Pancreas (tissue), 10 donors: Measurements from ENCODE around the gene ODC1. TPM values are rescaled to one million over a fixed set of nuclear protein-coding genes. Genes with fewer than 3 reads are reported as not detected.
A peak's percentile ranks its signal among the peaks of the same experiment; 100 is the strongest.

Experiments
- ATAC-seq, 4 donors: fragments of 200-7000 bp; cut with Tn5 transposase; one replicate each; pipeline versions ENCODE4 v1.8.0 to v1.9.1; 2020; ENCODE audit warnings: mild to moderate bottlenecking in 4 of 4, moderate library complexity in 4 of 4
- DNase-seq, 6 donors: peaks; one replicate each; pipeline ENCODE4 v3.0.0-alpha.2; 2020
- FAIRE-seq: peaks from 2 replicates; lab custom pipeline; 2012; peaks lifted over from hg19 to GRCh38; lab: Jason Lieb, UNC
- H3K27ac ChIP-seq, 4 donors: fragments of 200-600 bp; sonication (generic); 1 replicate in 3 of 4; 2 replicates in 1 of 4; pipeline versions ENCODE4 v1.5.0 to v1.8.0; 2020
- H3K27me3 ChIP-seq, 4 donors: fragments of 200-600 bp; one replicate each; pipeline ENCODE4 v1.8.0; 2021
- H3K36me3 ChIP-seq, 3 donors: fragments of 200-600 bp; sonication (generic) in 1 of 3; one replicate each; pipeline versions ENCODE4 v1.5.0 to v1.8.0; 2020 to 2021
- H3K4me1 ChIP-seq, 3 donors: fragments of 200-600 bp; one replicate each; pipeline ENCODE4 v1.8.0; 2021
- H3K4me3 ChIP-seq, 4 donors: fragments of 200-600 bp; sonication (generic) in 2 of 4; one replicate each; pipeline versions ENCODE4 v1.5.0 to v1.8.0; 2020 to 2021
- H3K9me3 ChIP-seq, 4 donors: fragments of 200-600 bp; one replicate each; pipeline ENCODE4 v1.8.0; 2021
- WGBS, 2 donors: extraction: QIAGEN DNeasy Blood & Tissue Kit; methylation state at CpG; one replicate each; pipeline ENCODE4 v1.1.7; 2013; 5-methylcytosine and 5-hydroxymethylcytosine counted together
- intact Hi-C, 3 donors: fragments of 100-400 bp; cut with DNase I; formaldehyde crosslinking; loops; one replicate each; pipeline versions ENCODE4 v1.11.1 to v1.14.2; 2022
- polyA plus RNA-seq, 2 donors: library from polyadenylated mRNA; stranded (reverse); fragments of 200-250 nt; gene quantifications; one replicate each; pipeline ENCODE4 v1.2.3, GENCODE V29; 2013
- total RNA-seq, 6 donors: library from RNA; stranded (reverse); fragmentation: NEBNext Ultra II Directional in 4 of 6; extraction: Animal tissue kit (Norgen Biotek cat#: 25700) in 4 of 6; gene quantifications; one replicate each; pipeline versions ENCODE4 v1.2.1 to v1.2.4, GENCODE V29; 2021 to 2023
- TF ChIP-seq, protein P1 (sequence below), 4 donors: fragments of 200-600 bp; sonication (generic) in 3 of 4; IDR thresholded peaks; one replicate each; pipeline versions ENCODE4 v1.5.0 to v1.8.0; 2021; ENCODE audit warnings: antibody characterized with exemption in 4 of 4
- donor health status: healthy with polysubstance abuse.
- donor health status: DM: no; HTN: no; CAD: no; lungs with moderate emphysema.
- donor health status: DM: no; HTN: no; CAD: no.
- donor health status: control.
- donor health status: control.
- donor health status: Bipolar disorder and iron deficiency.
- donor health status: DM: yes; HTN: yes; CAD: no.
- donor health status: DM: no; HTN: no; CAD: no.
- donor health status: DM: no; HTN: no; CAD: no.
- donor health status: DM: yes; HTN: yes; CAD: no.

Gene ODC1
- total and polyA plus RNA-seq, 8 donors, result 9.3 to 52.2 (median 28.5) TPM

GRCh38 chr2:10400002-10400401 is 48.1 kb downstream of the ODC1 start:
- Histone ChIP-seq H3K9me3 (no peaks in the 10 kb centered on the region), H3K4me3 (no peak overlapping the region), H3K27ac (no peak overlapping the region), H3K36me3 (no peaks in the 10 kb centered on the region), H3K27me3 (no peaks in the 10 kb centered on the region), H3K4me1 (peaks cover 3 to 6% (median 3%) of the 10 kb centered on the region in 3 donors)
- intact Hi-C loops, result loop anchor here in 1 of 3 donors (10.0 kb wide), 1 partner anchor 125 kb away; no protein-coding TSS in a partner anchor
- TF ChIP-seq, protein P1, sequence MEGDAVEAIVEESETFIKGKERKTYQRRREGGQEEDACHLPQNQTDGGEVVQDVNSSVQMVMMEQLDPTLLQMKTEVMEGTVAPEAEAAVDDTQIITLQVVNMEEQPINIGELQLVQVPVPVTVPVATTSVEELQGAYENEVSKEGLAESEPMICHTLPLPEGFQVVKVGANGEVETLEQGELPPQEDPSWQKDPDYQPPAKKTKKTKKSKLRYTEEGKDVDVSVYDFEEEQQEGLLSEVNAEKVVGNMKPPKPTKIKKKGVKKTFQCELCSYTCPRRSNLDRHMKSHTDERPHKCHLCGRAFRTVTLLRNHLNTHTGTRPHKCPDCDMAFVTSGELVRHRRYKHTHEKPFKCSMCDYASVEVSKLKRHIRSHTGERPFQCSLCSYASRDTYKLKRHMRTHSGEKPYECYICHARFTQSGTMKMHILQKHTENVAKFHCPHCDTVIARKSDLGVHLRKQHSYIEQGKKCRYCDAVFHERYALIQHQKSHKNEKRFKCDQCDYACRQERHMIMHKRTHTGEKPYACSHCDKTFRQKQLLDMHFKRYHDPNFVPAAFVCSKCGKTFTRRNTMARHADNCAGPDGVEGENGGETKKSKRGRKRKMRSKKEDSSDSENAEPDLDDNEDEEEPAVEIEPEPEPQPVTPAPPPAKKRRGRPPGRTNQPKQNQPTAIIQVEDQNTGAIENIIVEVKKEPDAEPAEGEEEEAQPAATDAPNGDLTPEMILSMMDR (IDR thresholded peaks at IDR 0.05), result no peak
- ATAC-seq (no peak), FAIRE-seq (no peak), DNase-seq (peak in 1 of 6 donors; percentile 75)
- WGBS, 2 donors, result 90 to 91% methylated on average over 14 of the region's 14 CpGs

DNA sequence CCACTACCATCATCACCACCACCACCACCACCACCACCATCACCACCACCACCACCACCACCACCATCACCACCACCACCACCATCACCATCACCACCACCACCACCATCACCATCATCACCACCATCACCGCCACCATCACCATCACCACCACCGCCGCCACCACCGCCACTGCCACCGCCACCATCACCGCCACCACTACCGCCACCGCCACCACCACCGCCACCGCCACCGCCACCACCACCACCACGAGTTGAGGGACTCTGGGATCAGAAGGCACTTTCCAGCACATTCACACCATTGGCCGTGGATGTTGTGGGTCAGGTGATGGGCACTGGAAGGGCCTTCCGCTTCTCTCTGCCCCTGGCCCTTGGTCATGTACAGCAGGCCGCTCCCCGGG is 48.8 kb downstream of the ODC1 start:
- H3K4me3 ChIP-seq, result no peak overlapping the region
- ATAC-seq (no peak), FAIRE-seq (no peak), DNase-seq (no peak)
- H3K27me3 ChIP-seq, result no peaks in the 10 kb centered on the region
- TF ChIP-seq, protein P1 (IDR thresholded peaks at IDR 0.05), result no peak
- H3K36me3 ChIP-seq, result no peaks in the 10 kb centered on the region
- no peak overlapping the region for H3K27ac ChIP-seq
- H3K4me1 ChIP-seq, result peaks cover 0 to 3% (median 0%) of the 10 kb centered on the region in 3 donors
- WGBS, 2 donors, result 81 to 98% methylated on average over 7 to 15 of the region's 16 CpGs
- intact Hi-C loops, result no loop called here
- no peaks in the 10 kb centered on the region for H3K9me3 ChIP-seq

DNA sequence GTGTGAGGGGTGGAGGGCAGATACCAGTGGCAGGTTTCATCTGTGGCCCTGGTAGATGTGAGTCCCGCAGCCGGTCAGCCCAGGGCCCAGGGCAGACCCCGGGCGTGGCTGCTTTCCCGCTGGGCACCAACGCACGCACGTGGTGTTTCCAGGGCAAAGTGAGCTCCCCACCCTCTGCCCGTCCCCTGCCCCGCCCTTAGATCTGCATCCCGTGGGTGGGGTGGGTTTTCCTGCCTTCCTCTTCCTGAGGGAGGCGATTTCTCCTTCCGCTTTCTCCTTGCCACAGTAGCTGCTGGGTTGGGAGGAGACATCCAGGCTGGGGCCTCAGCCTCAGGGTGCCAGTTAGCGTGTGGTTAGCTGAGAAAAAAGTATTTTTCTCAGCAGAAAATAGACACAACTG is 49.6 kb downstream of the ODC1 start:
- TF ChIP-seq, protein P1 (IDR thresholded peaks at IDR 0.05), result no peak
- intact Hi-C loops, result no loop called here
- Histone ChIP-seq H3K4me1 (peaks cover 0 to 3% (median 0%) of the 10 kb centered on the region in 3 donors), H3K27ac (no peak overlapping the region), H3K27me3 (no peaks in the 10 kb centered on the region), H3K36me3 (no peaks in the 10 kb centered on the region), H3K9me3 (no peaks in the 10 kb centered on the region), H3K4me3 (no peak overlapping the region)
- peak in 1 of 6 donors; percentile 65 for DNase-seq
- WGBS, 2 donors, result 90 to 94% methylated on average over 14 of the region's 14 CpGs
- peak in 3 of 4 donors; percentile 19 to 45 (median 20) for ATAC-seq
- FAIRE-seq, result no peak

DNA sequence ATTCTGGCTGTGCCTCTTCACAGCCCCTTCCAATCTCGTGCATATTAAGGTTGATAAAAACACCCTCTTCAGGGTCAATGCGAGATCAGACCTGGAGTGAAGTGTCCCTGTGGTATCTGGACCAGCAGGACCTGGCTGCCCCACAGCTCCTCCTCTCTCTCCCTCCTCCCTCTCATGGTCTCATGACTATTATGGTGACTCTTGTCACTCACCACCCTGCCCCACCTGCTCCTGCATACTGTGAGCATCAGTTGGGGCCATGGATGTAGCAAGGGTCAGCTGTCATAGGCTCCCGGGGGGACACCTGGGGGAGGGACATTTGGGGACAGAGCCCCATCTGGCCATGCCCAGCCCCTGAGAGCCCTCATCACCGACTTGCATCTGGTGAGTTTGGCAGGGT is 50.2 kb downstream of the ODC1 start:
- DNase-seq (no peak), FAIRE-seq (no peak), ATAC-seq (no peak)
- H3K36me3 ChIP-seq, result no peaks in the 10 kb centered on the region
- H3K27me3 ChIP-seq, result no peaks in the 10 kb centered on the region
- no peak overlapping the region for H3K27ac ChIP-seq
- intact Hi-C loops, result no loop called here
- H3K9me3 ChIP-seq, result no peaks in the 10 kb centered on the region
- TF ChIP-seq, protein P1 (IDR thresholded peaks at IDR 0.05), result no peak
- H3K4me1 ChIP-seq, result peaks cover 0 to 3% (median 0%) of the 10 kb centered on the region in 3 donors
- WGBS, 2 donors, result 63 to 65% methylated on average over 4 of the region's 4 CpGs
- H3K4me3 ChIP-seq, result no peak overlapping the region

DNA sequence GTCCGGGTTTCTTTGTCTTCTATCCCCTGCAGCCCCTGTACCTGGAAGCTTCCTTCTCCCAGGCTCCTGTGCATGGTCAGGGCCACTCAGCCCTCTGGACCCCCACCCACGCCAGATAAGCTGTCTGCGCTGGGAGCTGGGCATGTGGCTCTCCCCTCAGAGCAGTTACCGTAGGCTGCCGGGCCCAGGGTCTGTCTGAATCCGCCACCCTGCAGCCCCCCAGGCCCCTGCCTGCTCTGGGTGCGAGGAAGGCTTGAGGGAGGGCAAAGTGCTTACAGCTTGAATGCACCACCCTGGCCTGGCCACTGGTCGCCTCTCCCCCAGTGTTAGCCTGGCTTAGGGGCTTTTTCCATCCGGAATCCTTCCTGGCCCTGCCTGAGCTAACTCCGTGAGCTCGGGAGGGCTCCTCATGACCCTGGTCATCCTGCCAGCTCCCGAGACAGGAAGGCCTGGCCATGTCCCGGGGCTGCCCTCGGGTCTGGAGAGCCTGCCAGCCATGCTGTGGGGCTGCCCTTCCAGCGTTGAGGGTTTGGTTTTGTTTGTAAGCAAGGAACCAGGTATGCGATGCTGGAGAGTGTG is 50.7 kb downstream of the ODC1 start:
- TF ChIP-seq, protein P1 (IDR thresholded peaks at IDR 0.05), result no peak
- no peak overlapping the region for H3K4me3 ChIP-seq
- DNase-seq (no peak), ATAC-seq (no peak), FAIRE-seq (no peak)
- H3K9me3 ChIP-seq, result no peaks in the 10 kb centered on the region
- H3K27ac ChIP-seq, result no peak overlapping the region
- peaks cover 0 to 6% (median 0%) of the 10 kb centered on the region in 3 donors for H3K4me1 ChIP-seq
- no peaks in the 10 kb centered on the region for H3K36me3 ChIP-seq
- H3K27me3 ChIP-seq, result no peaks in the 10 kb centered on the region
- 87 to 89% methylated on average over 16 of the region's 16 CpGs for WGBS, 2 donors
- intact Hi-C loops, result no loop called here
